ENCODE measurements around the gene PFKP.

PFKP gene

GRCh38 chr10:3095373-3096139 lies 28.2 kb downstream of the PFKP start (continued):
- TF ChIP-seq ZNF707 (tag by site-specific recombination; IDR thresholded peaks at IDR 0.05) = no peak
- TF ChIP-seq ZNF350 (tag by site-specific recombination; IDR thresholded peaks at IDR 0.05) = no peak
- TF ChIP-seq ZNF629 (tag by site-specific recombination; IDR thresholded peaks at IDR 0.05) = peak; percentile 88
- no peak for TF ChIP-seq ZNF555 (tag by site-specific recombination; conservative IDR thresholded peaks at IDR 0.05)
- TF ChIP-seq SCRT2 (tag by site-specific recombination; IDR thresholded peaks at IDR 0.05) = peak; percentile 56; the same call in 1 of the 2 replicates
- no peak for TF ChIP-seq ZNF571 (tag by site-specific recombination; IDR thresholded peaks at IDR 0.05)
- TF ChIP-seq TRIM28 (IDR thresholded peaks at IDR 0.05; ENCODE audit: borderline replicate concordance, low read length) = 0 out of 2 replicates have a peak, but pooled peaks have one; percentile 10
- TF ChIP-seq REST (tag by site-specific recombination; IDR thresholded peaks at IDR 0.05) = no peak
- TF ChIP-seq ZNF529 (tag by site-specific recombination; IDR thresholded peaks at IDR 0.05; ENCODE audit: insufficient replicate concordance) = peak; percentile 4

- Histone ChIP-seq H3K4me1 (ENCODE audit: control insufficient read depth, insufficient read depth, low read length) (peaks cover 13% of the 10 kb centered on the region), H3K9me3 (ENCODE audit: control insufficient read depth, insufficient read depth, low read depth, low read length) (no peaks in the 10 kb centered on the region), H3K27ac (ENCODE audit: extremely low read depth, low read depth, low read length) (no peak overlapping the region), H3K36me3 (ENCODE audit: control insufficient read depth in 2 of 2, insufficient read depth in 1 of 2, low read length in 2 of 2) (peaks cover 10 to 30% of the 10 kb centered on the region in 2 experiments; a peak in 2 of 3 replicates), H3K4me3 (ENCODE audit: low read depth, low read length) (no peak overlapping the region)
- ChIA-PET POLR2A (interaction anchor here (1.5 to 2.0 kb wide), 2 partner anchors 13 to 28 kb away, joined by 5 to 8 read pairs; no protein-coding TSS in a partner anchor), CTCF (interaction anchor here (1.0 kb wide), 1 partner anchor 958 kb away, joined by 8 read pairs; no protein-coding TSS in a partner anchor)
- no peak for TF ChIP-seq ZNF280C (tag by site-specific recombination; IDR thresholded peaks at IDR 0.05)
- no peak for TF ChIP-seq YY1 (tag by site-specific recombination; IDR thresholded peaks at IDR 0.05)
- no peak for TF ChIP-seq ZNF501 (tag by site-specific recombination; IDR thresholded peaks at IDR 0.05)
- TF ChIP-seq MYNN (tag by site-specific recombination; IDR thresholded peaks at IDR 0.05; ENCODE audit: borderline replicate concordance) = no peak
- TF ChIP-seq ZNF391 (tag by site-specific recombination; IDR thresholded peaks at IDR 0.05; ENCODE audit: borderline replicate concordance, low read depth) = no peak
- no peak for TF ChIP-seq ZNF561 (tag by site-specific recombination; IDR thresholded peaks at IDR 0.05; ENCODE audit: borderline replicate concordance)
- no peak for TF ChIP-seq BCL11B (tag by site-specific recombination; IDR thresholded peaks at IDR 0.05; ENCODE audit: low read depth)
- TF ChIP-seq SP7 (tag by site-specific recombination; IDR thresholded peaks at IDR 0.05) = no peak
- TF ChIP-seq ZNF169 (tag by site-specific recombination; IDR thresholded peaks at IDR 0.05) = no peak
- no peak for TF ChIP-seq AEBP2 (tag by site-specific recombination; IDR thresholded peaks at IDR 0.05; ENCODE audit: borderline replicate concordance)
Measured at GRCh38 chr10:3096149-3096548, 28.8 kb downstream of the PFKP start.

Measured in HEK293 (cell line).